H1 (cell line): ENCODE data around the gene MMP19. TPM values are rescaled to one million over a fixed set of nuclear protein-coding genes. Genes with fewer than 3 reads are reported as not detected.

Experiments
- CBX5 ChIP-seq: fragments of 300-800, 300-1000 bp; sonication (generic); IDR thresholded peaks from 2 replicates; pipeline ENCODE4 v1.7.1; 2016; ENCODE audit warnings: antibody characterized with exemption, low read length, low read depth
- CBX8 ChIP-seq: fragments of 300-800, 300-1000 bp; sonication (generic); IDR thresholded peaks from 2 replicates; pipeline ENCODE4 v1.7.1; 2016; ENCODE audit warnings: low read depth, low read length, borderline replicate concordance
- CEBPB ChIP-seq: IDR thresholded peaks from 2 replicates; pipeline ENCODE4 v1.6.1; 2012; ENCODE audit warnings: low read depth, low read length
- CHD7 ChIP-seq: fragments of 300-600 bp; sonication (generic); IDR thresholded peaks from 2 replicates; pipeline ENCODE4 v1.7.1; 2012; ENCODE audit warnings: low read length, moderate library complexity, mild to moderate bottlenecking, inconsistent platforms; ENCODE audit not compliant: insufficient replicate concordance
- FOSL1 ChIP-seq: IDR thresholded peaks from 2 replicates; pipeline ENCODE4 v1.6.1; 2011; ENCODE audit warnings: mild to moderate bottlenecking, low read depth, low read length, moderate library complexity; ENCODE audit not compliant: insufficient read depth
- JUN ChIP-seq: IDR thresholded peaks from 2 replicates; pipeline ENCODE4 v1.6.1; 2011; ENCODE audit warnings: low read depth, mild to moderate bottlenecking, improper control_type of control experiment, low read length
- KDM1A ChIP-seq: fragments of 200-600, 300-600 bp; sonication (generic); IDR thresholded peaks from 2 replicates; pipeline ENCODE4 v1.7.1; 2016; ENCODE audit warnings: mild to moderate bottlenecking, low read length, borderline replicate concordance
- POLR2AphosphoS5 ChIP-seq: IDR thresholded peaks from 2 replicates; pipeline ENCODE4 v1.6.1; 2011; ENCODE audit warnings: low read depth, low read length
- RBBP5 ChIP-seq: IDR thresholded peaks from 2 replicates; pipeline ENCODE4 v1.7.1; 2012; ENCODE audit warnings: low read depth, mild to moderate bottlenecking, inconsistent platforms, low read length, moderate library complexity, borderline replicate concordance
- polyA plus RNA-seq, 7 experiments: library from polyadenylated mRNA; depleted of rRNA in 3 of 7; stranded (reverse) in 5 of 7; unstranded in 2 of 7; fragments of >200 nt in 5 of 7; fragments of 200-250 nt in 2 of 7; gene quantifications; 1 replicate in 5 of 7; 2 replicates in 1 of 7; 4 replicates in 1 of 7; pipeline versions ENCODE4 v1.2.1 to v1.2.3, GENCODE V29; 2011 to 2013; ENCODE audit warnings: missing spikeins in 2 of 7, mixed read lengths in 2 of 7
- total RNA-seq: library from RNA; stranded (reverse); fragmentation: NEBNext Ultra II Directional; extraction: Animal tissue kit (Norgen Biotek cat#: 25700); gene quantifications from 2 replicates; pipeline ENCODE4 v1.2.1, GENCODE V29; 2021
- TF ChIP-seq, protein P1 (sequence below): IDR thresholded peaks from 2 replicates; pipeline ENCODE4 v1.6.1; 2012; ENCODE audit warnings: low read length, inconsistent platforms

Gene MMP19
- total and polyA plus RNA-seq, 2 of the 8 experiments (the other 6 are each of a cell fraction or from before 2014, with no cell fraction given) = 2.7 to 3.3 TPM

DNA sequence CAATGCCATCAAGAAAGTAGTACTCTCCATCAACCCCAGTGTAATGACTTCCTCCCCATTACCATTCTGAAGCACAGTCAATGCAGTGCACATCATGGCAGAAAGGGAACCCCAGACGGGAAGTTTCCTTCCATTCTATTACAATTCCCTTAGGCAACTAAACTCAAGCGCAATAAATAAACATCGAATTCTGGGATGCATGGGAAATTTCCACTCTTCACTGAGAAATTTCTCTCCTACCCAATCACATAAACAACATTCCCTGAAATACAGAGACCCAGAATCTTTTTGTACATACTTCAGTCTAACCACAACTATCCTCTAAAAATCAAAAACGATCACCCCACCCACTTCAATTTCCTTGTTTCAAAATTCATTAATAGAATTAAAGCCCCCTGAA, 45.2 kb downstream of the MMP19 start (continued):
- TF ChIP-seq CHD7 = no peak
- no peak for TF ChIP-seq POLR2AphosphoS5
- no peak for TF ChIP-seq RBBP5
- no peak for TF ChIP-seq CBX8
- no peak for TF ChIP-seq CEBPB
- no peak for TF ChIP-seq FOSL1
- TF ChIP-seq CBX5 = no peak
- no peak for TF ChIP-seq KDM1A
- no peak for TF ChIP-seq JUN
- TF ChIP-seq, protein P1, sequence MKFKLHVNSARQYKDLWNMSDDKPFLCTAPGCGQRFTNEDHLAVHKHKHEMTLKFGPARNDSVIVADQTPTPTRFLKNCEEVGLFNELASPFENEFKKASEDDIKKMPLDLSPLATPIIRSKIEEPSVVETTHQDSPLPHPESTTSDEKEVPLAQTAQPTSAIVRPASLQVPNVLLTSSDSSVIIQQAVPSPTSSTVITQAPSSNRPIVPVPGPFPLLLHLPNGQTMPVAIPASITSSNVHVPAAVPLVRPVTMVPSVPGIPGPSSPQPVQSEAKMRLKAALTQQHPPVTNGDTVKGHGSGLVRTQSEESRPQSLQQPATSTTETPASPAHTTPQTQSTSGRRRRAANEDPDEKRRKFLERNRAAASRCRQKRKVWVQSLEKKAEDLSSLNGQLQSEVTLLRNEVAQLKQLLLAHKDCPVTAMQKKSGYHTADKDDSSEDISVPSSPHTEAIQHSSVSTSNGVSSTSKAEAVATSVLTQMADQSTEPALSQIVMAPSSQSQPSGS = no peak
